BLaER1 (cell line): ENCODE measurements around the gene MSMP.

Experiments
- H3K27ac ChIP-seq: shearing (Covaris generic); formaldehyde crosslinking; 2 replicates; pipeline ENCODE4 v1.8.1; 2022
- H3K27me3 ChIP-seq: shearing (Covaris generic); formaldehyde crosslinking; 2 replicates; pipeline ENCODE4 v1.8.1; 2022
- H3K36me3 ChIP-seq: shearing (Covaris generic); formaldehyde crosslinking; 2 replicates; pipeline ENCODE4 v1.8.1; 2022
- H3K4me1 ChIP-seq: shearing (Covaris generic); formaldehyde crosslinking; 2 replicates; pipeline ENCODE4 v1.8.1; 2022
- H3K4me2 ChIP-seq: shearing (Covaris generic); formaldehyde crosslinking; 2 replicates; pipeline ENCODE4 v1.8.1; 2022
- H3K4me3 ChIP-seq: shearing (Covaris generic); formaldehyde crosslinking; 2 replicates; pipeline ENCODE4 v1.8.1; 2022
- H3K9ac ChIP-seq: shearing (Covaris generic); formaldehyde crosslinking; 2 replicates; pipeline ENCODE4 v1.8.1; 2022
- H3K9me3 ChIP-seq: shearing (Covaris generic); formaldehyde crosslinking; 2 replicates; pipeline ENCODE4 v1.8.1; 2022
- H4K20me1 ChIP-seq: shearing (Covaris generic); formaldehyde crosslinking; 2 replicates; pipeline ENCODE4 v1.8.1; 2022
- Cebpa-rat ChIP-seq: shearing (Covaris generic); IDR thresholded peaks from 2 replicates; pipeline ENCODE4 v1.8.1; 2022

Gene MSMP

DNA sequence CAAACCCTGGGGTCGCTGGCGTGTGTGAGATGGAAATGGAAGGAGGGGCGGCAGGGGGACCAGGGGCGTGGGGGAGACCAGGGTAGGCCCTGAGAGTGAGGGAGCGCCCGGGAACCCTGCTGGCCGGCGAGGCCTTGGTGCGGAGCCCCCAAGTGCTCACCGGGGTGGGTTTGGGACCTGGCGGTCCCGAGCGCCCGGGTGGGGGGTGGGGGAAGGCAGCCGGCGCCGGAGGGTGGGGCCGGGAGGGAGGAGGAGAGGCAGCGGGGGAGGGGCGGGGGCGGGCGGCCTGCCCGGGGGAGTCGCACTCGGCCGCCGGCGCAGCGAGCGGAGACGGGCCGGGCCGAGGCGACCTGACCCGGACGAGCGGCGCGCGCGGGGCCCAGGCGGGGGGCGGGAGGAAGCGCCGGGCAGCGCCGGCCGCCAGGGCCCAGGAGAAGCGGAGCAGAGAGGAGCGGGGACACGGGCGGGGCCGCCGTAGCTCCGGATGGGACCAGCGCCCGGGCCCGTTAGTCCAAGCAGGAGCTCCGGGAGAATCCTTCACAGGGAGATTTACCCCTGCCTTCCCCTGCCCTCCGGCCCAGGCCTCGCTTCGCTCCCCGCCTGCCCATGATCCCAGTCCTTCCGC lies 37.3 kb upstream of the MSMP start, which contains the start of gene NPR2:
Gene NPR2 (plus strand): TSS at position 295 of the 625 bp plus-strand sequence. CDS start 818 bp downstream, outside the sequence.
- Histone ChIP-seq H3K27me3 (peaks cover 17% of the 10 kb centered on the region), H4K20me1 (no peaks in the 10 kb centered on the region), H3K27ac (no peak within 1 kb of the TSS), H3K9ac (no peak within 1 kb of the TSS), H3K36me3 (no peaks in the 10 kb centered on the region), H3K4me3 (peak within 1 kb of the TSS; percentile 45; the same call in 1 of the 2 replicates), H3K4me2 (peak within 1 kb of the TSS; percentile 44), H3K4me1 (peaks cover 12% of the 10 kb centered on the region; the same call in 1 of the 2 replicates), H3K9me3 (no peaks in the 10 kb centered on the region)
- TF ChIP-seq Cebpa-rat = no peak

DNA sequence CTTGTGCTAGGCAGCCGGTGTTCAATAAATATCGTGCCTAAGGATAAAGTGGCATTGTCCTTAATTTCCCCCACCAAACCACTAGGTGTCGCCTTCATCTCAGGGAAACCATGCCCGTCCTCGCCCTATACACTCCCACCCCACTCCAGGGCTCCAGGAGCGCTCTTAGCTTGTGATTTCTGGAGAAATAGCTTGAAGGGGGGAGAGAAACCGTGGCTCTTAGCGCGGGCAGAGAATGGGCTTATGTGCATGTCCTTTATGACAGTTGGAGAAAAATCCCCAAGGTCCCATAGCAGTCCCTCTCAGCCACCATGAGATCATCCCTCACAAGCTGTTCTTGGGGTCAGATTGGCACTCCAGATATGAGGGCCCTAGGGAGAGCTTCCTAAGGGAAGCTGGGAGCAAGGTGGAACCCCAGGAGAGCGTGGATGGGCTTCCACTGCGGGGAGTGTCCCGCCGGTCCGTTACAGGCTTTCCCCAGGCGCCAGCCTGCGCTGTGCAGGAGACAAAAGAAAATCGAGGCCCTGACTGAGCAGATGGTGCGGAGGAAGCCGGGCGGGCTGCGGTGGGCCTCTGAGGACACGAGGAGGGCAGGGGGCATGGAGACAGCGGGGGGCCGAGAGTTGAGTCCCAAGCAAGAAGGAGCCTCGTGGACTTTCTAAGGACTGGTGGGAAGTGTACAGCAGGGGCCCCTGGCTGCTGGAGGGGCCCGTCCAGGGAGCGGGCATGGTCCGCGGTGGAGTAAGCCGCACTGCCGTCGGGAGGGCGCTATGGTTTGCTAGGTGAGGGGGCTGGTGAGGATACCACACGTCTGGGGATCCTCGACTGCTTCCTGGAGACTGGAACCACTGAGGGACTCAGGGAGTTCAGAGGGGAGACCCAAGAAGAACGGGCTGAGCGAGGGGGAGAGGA lies 36.6 kb upstream of the MSMP start:
- peaks cover 12% of the 10 kb centered on the region; the same call in 1 of the 2 replicates for H3K4me1 ChIP-seq
- no peak overlapping the region for H3K4me3 ChIP-seq
- TF ChIP-seq Cebpa-rat = no peak
- no peak overlapping the region for H3K27ac ChIP-seq
- H4K20me1 ChIP-seq = no peaks in the 10 kb centered on the region
- H3K9me3 ChIP-seq = no peaks in the 10 kb centered on the region
- peak overlapping the region; percentile 14; the same call in 1 of the 2 replicates for H3K4me2 ChIP-seq
- H3K36me3 ChIP-seq = no peaks in the 10 kb centered on the region
- peaks cover 17% of the 10 kb centered on the region for H3K27me3 ChIP-seq
- H3K9ac ChIP-seq = no peak overlapping the region

DNA sequence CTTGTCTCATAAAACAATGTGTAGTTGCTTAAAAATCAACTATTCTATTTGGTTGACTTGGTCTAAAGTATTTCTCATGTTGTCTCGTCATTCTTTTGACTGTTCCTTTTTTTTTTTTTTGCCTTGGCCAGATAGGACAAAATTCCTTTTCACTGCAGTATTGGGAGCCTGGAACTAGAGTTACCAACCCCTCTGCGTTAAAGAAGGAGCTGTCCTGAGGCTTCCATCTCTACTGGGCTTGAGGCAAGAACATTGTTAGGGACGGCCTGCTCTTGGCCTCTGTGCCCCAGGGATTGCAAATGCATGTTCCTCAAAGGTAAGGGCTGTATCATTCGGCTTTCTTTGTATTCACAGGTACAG lies 35.9 kb upstream of the MSMP start:
- no peaks in the 10 kb centered on the region for H3K9me3 ChIP-seq
- H3K27me3 ChIP-seq = peaks cover 17% of the 10 kb centered on the region
- no peak for TF ChIP-seq Cebpa-rat
- H4K20me1 ChIP-seq = no peaks in the 10 kb centered on the region
- no peak overlapping the region for H3K27ac ChIP-seq
- H3K9ac ChIP-seq = no peak overlapping the region
- peaks cover 12% of the 10 kb centered on the region; the same call in 1 of the 2 replicates for H3K4me1 ChIP-seq
- H3K4me3 ChIP-seq = no peak overlapping the region
- H3K4me2 ChIP-seq = no peak overlapping the region
- H3K36me3 ChIP-seq = no peaks in the 10 kb centered on the region

DNA sequence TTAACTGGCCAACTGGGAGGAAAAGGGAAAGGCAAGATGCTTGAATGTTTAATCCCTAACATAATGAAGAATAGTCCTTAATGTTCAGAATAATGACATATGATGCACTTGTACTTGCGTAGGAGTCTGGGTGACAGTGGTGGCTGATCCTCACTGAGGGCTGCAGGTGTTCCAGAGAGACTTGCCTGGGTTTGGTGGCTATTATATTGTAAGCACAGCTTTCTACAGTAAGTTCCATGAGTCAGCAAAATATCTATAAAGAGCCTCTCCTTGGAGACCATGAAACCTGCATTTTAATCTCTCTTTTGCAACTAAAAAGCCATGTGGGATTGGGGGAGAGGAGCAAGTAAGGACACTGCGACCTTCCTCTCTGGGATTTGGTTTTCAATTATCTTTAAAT lies 35.5 kb upstream of the MSMP start:
- Histone ChIP-seq H4K20me1 (no peaks in the 10 kb centered on the region), H3K27ac (no peak overlapping the region), H3K27me3 (peaks cover 17% of the 10 kb centered on the region), H3K4me3 (no peak overlapping the region), H3K36me3 (no peaks in the 10 kb centered on the region), H3K9me3 (no peaks in the 10 kb centered on the region), H3K9ac (no peak overlapping the region), H3K4me1 (peaks cover 12% of the 10 kb centered on the region; the same call in 1 of the 2 replicates), H3K4me2 (no peak overlapping the region)
- no peak for TF ChIP-seq Cebpa-rat

DNA sequence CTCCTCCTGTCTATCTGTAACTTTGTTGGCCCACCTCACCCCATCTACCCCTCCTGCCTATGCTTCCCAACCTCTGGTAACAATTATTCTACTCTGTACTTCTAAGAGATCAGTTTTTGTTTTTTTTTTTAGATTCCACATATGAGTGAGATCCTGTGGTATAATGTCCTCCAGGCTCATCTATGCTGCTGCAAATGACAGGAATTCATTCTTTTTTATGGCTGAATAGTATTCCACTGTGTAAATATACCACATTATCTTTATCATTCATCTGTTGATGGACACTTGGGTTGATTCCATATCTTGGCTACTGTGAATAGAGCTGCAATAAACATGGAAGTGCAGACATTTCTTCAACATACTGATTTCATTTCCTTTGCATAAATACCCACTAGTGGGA lies 29.3 kb upstream of the MSMP start:
- no peak overlapping the region for H3K4me3 ChIP-seq
- no peak for TF ChIP-seq Cebpa-rat
- peaks cover 5% of the 10 kb centered on the region; the same call in 1 of the 2 replicates for H3K4me1 ChIP-seq
- H3K9me3 ChIP-seq = no peaks in the 10 kb centered on the region
- no peaks in the 10 kb centered on the region for H3K27me3 ChIP-seq
- H3K36me3 ChIP-seq = no peaks in the 10 kb centered on the region
- H3K9ac ChIP-seq = no peak overlapping the region
- H3K4me2 ChIP-seq = no peak overlapping the region
- no peak overlapping the region for H3K27ac ChIP-seq
- no peaks in the 10 kb centered on the region for H4K20me1 ChIP-seq

DNA sequence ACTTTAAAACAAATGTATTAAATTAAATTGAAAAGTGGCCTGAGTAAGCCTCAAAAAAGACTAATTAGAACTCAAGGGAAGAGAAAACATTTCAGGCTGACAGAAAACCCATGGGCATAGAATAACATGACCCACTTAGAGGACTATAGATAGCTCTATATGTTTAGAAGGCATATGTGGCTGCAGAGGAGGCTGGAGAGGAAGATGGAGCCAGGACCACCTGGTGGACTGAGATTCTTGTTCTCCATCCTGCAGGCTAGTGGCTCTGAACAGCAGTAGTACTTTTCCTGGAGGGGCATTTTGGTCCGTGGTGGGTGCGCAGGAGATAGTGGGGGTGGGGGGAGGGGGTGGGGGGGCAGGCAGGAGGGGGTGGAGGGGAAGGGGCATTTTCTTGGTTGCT lies 27.0 kb upstream of the MSMP start:
- Histone ChIP-seq H3K9me3 (no peaks in the 10 kb centered on the region), H3K27me3 (no peaks in the 10 kb centered on the region), H3K4me1 (peaks cover 5% of the 10 kb centered on the region), H3K27ac (no peak overlapping the region), H3K4me3 (no peak overlapping the region), H4K20me1 (no peaks in the 10 kb centered on the region), H3K9ac (no peak overlapping the region), H3K4me2 (no peak overlapping the region), H3K36me3 (no peaks in the 10 kb centered on the region)
- TF ChIP-seq Cebpa-rat = no peak

DNA sequence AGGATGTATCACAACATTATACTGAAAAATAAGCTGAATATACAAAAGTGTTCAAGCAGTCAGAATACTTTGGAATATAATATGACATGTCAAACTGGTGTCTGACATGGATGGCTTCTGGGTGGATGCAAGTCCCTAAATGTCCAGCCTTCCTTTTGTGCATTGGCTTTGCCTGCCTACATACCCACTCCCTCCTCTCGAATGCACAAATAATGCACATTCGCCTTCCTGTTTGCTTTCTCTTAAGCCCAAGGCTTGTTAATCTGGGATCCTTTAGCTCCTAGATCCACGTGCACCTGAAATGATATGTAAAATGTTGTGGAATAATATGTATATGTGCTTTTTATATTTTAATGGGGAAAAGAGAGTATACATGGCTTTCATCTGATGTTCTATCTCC lies 24.4 kb upstream of the MSMP start:
- Histone ChIP-seq H3K9ac (no peak overlapping the region), H3K4me2 (no peak overlapping the region), H3K4me1 (peaks cover 17% of the 10 kb centered on the region), H3K4me3 (no peak overlapping the region), H3K27ac (no peak overlapping the region), H3K36me3 (no peaks in the 10 kb centered on the region), H3K9me3 (no peaks in the 10 kb centered on the region), H3K27me3 (no peaks in the 10 kb centered on the region), H4K20me1 (no peaks in the 10 kb centered on the region)
- no peak for TF ChIP-seq Cebpa-rat

DNA sequence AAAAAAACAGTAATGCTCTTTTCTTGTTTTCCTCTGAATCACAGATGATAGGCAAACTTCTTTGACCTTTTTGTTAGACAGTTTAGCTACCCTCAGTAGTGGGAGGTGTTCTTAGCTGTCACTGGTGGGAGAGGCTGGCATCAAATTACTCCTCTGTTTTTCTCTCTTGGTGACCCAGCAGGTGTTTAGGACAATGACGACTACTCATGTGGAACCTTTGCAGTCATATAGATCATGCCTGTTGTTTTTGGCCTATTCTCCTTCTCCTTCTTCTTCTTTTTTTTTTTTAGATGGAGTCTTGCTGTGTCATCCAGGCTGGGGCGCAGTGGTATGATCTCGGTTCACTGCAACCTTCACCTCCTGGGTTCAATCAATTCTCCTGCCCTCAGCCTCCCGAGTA lies 21.9 kb upstream of the MSMP start:
- Histone ChIP-seq H3K9ac (no peak overlapping the region), H3K27ac (no peak overlapping the region), H3K4me1 (peaks cover 17% of the 10 kb centered on the region), H4K20me1 (no peaks in the 10 kb centered on the region), H3K4me3 (no peak overlapping the region), H3K9me3 (no peaks in the 10 kb centered on the region), H3K27me3 (no peaks in the 10 kb centered on the region), H3K36me3 (no peaks in the 10 kb centered on the region), H3K4me2 (peak overlapping the region; percentile 25)
- TF ChIP-seq Cebpa-rat = no peak

DNA sequence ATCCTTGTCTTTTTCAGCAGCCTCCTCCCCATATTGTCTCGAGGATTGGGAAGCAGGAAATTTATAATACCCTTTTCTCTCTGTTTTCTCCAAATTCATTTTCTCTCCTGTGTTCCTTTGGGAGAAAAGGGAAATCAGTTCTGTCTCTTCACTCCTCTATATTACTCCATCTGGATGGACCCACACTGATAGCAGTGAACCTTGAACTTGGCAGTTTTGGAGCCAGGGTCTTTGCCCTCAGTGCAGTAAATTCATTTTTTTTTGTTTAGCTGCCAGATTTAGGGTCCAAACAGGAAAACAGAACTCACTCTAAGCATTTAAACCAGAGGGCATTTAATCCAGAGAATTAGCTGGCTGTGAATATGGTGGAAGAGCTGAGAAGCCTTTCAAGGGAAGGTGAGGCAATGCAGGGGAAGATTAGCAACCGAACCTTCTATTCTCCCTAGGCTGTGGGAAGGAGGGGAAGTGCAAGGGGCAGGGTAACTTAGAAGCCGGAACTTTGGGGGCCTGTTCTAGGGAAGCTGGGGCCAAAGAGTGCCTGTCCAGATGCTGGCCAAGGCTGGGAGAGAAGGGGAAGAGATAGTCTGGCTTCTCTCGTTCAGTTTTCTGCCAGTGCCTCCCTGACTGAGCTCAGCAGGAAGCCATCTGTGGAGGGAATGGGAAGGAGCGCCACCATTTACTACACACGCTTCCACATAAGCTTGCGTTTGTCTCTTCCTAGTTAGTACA lies 21.0 kb upstream of the MSMP start:
- Histone ChIP-seq H3K4me2 (peak overlapping the region; percentile 25), H3K36me3 (no peaks in the 10 kb centered on the region), H3K27ac (no peak overlapping the region), H3K27me3 (no peaks in the 10 kb centered on the region), H3K9me3 (no peaks in the 10 kb centered on the region), H3K4me1 (peaks cover 17% of the 10 kb centered on the region), H3K9ac (no peak overlapping the region), H3K4me3 (no peak overlapping the region), H4K20me1 (no peaks in the 10 kb centered on the region)
- no peak for TF ChIP-seq Cebpa-rat
